ENCODE results near the gene YPEL2. TPM values are rescaled to one million over a fixed set of nuclear protein-coding genes. Genes with fewer than 3 reads are reported as not detected.

Gene YPEL2
- total RNA-seq, 4 donors from 2014 or later: 35.5 to 47.1 (median 40.6) TPM

- ATAC-seq: no peak
- Histone ChIP-seq H3K9me3 (no peaks in the 10 kb centered on the region), H3K4me1 (peaks cover 10 to 31% (median 12%) of the 10 kb centered on the region in 3 donors), H3K4me3 (no peak overlapping the region), H3K36me3 (no peaks in the 10 kb centered on the region), H3K27ac (no peak overlapping the region), H3K27me3 (no peaks in the 10 kb centered on the region)
- WGBS, 2 donors (ENCODE audit: low coverage in 1 of 2): 91 to 100% methylated on average over 2 to 4 of the region's 4 CpGs
- TF ChIP-seq POLR2AphosphoS5 (IDR thresholded peaks at IDR 0.05): no peak
Observed at GRCh38 chr17:59443106-59443505, 111.7 kb downstream of the YPEL2 start.

Small RNAs within 50 kb of the gene (small RNA-seq; reads per million reads assigned to genes)
- 0 reads per million in 4 donors for gene MIR4729

Other genes with a start within 250 kb of the YPEL2 start
- gene TRIM37, start 224.8 kb upstream of the YPEL2 start, total RNA-seq: 10 to 100 TPM; 27.6 to 30.7 (median 28.6) TPM
- gene SKA2, start 176.5 kb upstream of the YPEL2 start, total RNA-seq: 10 to 100 TPM; 40.8 to 73.0 (median 47.3) TPM
- gene PRR11, start 175.9 kb upstream of the YPEL2 start, total RNA-seq: 1 to 10 TPM in 3 of 4 donors, not detected in 1; 1.5 to 3.3 (median 1.7) TPM
- gene SMG8, start 121.6 kb upstream of the YPEL2 start, total RNA-seq: 10 to 100 TPM; 10.6 to 13.5 (median 10.6) TPM
- 1 to 10 TPM in 2 of 4 donors, under 1 TPM in 2; 0.67 to 6.2 (median 2.5) TPM for gene GDPD1, start 111.1 kb upstream of the YPEL2 start, total RNA-seq
- 10 to 100 TPM; 33.0 to 68.9 (median 47.7) TPM for gene DHX40, start 234.0 kb downstream of the YPEL2 start, total RNA-seq